GM19452 (cell line): ENCODE results near the gene ARHGAP9.

ENCODE experiments used
- ATAC-seq: cut with Tn5 transposase; IDR thresholded peaks from one replicate; pipeline ENCODE4 v1.9.1; 2021; ENCODE audit not compliant: unreplicated experiment

The ARHGAP9 gene

GRCh38 chr12:57473886-57474285 lies 5.8 kb downstream of the ARHGAP9 start:
- no peak for ATAC-seq

GRCh38 chr12:57473392-57473791 lies 6.3 kb downstream of the ARHGAP9 start:
- ATAC-seq = no peak

DNA sequence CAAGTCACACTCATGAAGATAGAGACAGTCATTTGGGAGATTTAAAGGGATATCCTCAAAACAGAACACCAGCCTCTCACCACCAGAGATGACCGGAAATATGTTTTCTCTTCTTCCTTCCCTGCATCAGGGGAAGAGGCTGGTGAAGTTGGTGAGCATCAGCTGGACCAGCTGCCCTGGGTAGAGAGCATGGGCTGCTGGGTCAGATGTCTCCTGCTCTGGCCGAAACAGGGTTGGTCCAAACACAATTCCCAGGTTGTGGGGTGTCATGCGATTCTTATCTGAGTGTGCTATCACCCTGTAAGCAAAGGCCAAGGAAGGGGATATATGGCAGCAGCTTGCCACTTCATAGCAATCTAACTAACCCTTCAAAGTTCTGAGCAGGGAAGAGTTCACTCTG lies 7.3 kb downstream of the ARHGAP9 start:
- ATAC-seq = no peak

DNA sequence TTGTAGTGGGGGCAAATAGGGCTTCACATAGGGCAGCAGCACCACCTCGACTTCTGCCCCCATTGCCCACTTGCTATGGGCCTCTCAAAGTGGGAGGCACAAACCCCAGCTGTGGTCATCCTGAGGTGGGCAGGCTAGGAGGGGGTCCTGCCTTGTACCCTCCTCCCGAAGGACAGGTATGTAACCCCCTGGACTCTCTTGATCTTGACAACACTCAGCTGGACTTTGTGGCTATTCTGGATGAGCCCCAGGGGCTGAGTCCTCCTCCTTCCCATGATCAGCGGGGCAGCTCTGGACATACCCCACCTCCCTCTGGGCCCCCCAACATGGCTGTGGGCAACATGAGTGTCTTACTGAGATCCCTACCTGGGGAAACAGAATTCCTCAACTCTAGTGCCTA lies 8.0 kb downstream of the ARHGAP9 start:
- ATAC-seq = no peak

DNA sequence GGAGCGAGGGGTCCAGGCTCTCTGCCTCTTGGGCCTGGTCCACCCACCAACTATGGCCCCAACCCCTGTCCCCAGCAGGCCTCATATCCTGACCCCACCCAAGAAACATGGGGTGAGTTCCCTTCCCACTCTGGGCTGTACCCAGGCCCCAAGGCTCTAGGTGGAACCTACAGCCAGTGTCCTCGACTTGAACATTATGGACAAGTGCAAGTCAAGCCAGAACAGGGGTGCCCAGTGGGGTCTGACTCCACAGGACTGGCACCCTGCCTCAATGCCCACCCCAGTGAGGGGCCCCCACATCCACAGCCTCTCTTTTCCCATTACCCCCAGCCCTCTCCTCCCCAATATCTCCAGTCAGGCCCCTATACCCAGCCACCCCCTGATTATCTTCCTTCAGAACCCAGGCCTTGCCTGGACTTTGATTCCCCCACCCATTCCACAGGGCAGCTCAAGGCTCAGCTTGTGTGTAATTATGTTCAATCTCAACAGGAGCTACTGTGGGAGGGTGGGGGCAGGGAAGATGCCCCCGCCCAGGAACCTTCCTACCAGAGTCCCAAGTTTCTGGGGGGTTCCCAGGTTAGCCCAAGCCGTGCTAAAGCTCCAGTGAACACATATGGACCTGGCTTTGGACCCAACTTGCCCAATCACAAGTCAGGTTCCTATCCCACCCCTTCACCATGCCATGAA lies 8.6 kb downstream of the ARHGAP9 start:
- no peak for ATAC-seq

DNA sequence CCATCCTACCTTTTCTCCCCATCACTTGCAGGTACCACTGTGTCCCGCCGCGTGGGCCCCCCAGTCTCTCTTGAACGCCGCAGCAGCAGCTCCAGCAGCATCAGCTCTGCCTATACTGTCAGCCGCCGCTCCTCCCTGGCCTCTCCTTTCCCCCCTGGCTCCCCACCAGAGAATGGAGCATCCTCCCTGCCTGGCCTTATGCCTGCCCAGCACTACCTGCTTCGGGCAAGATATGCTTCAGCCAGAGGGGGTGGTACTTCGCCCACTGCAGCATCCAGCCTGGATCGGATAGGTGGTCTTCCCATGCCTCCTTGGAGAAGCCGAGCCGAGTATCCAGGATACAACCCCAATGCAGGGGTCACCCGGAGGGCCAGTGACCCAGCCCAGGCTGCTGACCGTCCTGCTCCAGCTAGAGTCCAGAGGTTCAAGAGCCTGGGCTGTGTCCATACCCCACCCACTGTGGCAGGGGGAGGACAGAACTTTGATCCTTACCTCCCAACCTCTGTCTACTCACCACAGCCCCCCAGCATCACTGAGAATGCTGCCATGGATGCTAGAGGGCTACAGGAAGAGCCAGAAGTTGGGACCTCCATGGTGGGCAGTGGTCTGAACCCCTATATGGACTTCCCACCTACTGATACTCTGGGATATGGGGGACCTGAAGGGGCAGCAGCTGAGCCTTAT lies 9.2 kb downstream of the ARHGAP9 start:
- ATAC-seq = no peak

- ATAC-seq = no peak
Observed at GRCh38 chr12:57469296-57470164, 10.1 kb downstream of the ARHGAP9 start.

- no peak for ATAC-seq
Observed at GRCh38 chr12:57467915-57468314, 11.8 kb downstream of the ARHGAP9 start.

- ATAC-seq = no peak
Observed at GRCh38 chr12:57467212-57467874, 12.3 kb downstream of the ARHGAP9 start.

GRCh38 chr12:57465747-57466505 lies 13.7 kb downstream of the ARHGAP9 start:
- no peak for ATAC-seq

- ATAC-seq = no peak
Observed at GRCh38 chr12:57465030-57465746, 14.5 kb downstream of the ARHGAP9 start.

DNA sequence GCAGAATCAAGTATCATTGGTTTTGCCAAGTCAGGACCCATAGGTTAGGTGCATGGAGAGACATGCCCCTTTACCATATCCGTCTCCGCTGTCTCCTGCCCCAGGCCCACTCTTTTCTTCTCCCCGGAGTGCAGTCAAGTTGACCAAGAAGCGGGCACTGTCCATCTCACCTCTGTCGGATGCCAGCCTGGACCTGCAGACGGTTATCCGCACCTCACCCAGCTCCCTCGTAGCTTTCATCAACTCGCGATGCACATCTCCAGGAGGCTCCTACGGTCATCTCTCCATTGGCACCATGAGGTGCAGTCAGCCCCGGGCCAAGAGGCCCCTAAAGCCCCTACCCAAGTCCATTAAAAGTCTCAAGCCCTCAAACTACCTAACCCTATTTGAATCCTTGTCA lies 15.1 kb downstream of the ARHGAP9 start:
- ATAC-seq = no peak

DNA sequence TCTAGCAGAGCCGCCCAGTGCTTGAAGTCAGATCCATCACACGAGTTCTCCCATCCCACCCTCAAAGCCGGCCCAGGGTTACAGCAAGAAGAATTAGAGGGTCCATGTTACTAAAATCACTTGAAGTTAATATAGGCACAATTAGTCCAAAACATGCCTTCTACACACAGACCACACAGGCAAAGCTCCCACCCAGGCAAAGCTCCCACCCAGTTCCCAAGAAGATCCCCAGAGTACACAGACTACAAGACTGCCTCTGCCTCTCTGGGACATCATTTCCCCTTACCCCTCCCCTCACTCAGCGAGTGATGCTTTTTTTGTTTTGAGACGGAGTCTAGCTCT lies 16.8 kb downstream of the ARHGAP9 start:
- ATAC-seq = no peak

DNA sequence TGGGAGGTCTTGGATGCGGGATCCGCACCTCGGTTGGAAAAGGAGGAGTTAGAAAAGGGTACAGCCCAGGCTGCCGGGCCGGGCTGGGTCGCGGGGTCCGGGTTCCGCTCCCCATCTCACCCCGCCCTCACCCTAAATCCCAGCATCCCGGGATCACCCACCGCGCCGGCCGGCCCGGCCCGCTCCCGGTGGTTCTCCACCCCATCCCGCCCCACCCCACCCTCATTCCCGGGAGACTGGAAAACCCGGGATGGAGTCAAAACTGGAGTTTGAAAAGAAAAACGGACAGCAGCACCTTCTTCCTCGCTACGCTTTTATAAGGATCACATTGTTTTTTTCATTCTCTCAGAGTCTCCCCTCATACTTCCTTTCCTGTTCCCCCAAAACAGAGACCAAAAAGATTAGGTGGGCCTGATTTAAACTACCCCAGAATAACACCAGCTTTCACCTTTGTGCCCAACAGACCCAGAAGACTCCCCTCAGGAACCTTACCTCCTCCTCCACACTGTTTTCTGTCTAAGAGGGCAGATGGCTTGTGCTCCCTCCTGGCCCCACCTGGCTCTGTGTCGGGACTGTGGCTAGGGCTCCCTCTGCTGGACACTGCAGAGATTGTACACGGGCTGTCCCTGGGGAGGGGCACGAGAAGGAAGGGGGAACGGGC lies 17.3 kb downstream of the ARHGAP9 start:
- ATAC-seq = peak; percentile 73

DNA sequence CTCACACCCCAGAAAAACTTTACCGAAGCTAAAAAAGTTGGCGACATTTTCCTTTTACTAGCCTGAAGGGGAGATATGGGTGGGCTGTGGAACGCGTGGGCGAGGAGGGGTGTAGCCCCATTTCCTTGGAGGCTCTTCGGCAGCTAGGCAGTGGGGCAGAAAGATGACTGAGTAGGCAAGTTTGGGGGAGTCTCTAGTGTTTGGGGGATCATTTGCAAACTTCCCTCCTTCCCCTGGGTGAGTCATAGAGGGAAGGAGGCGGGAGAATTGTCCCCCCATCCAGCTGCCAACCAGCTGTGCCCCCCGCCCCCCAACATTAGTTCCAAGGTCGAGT lies 17.8 kb downstream of the ARHGAP9 start:
- no peak for ATAC-seq

DNA sequence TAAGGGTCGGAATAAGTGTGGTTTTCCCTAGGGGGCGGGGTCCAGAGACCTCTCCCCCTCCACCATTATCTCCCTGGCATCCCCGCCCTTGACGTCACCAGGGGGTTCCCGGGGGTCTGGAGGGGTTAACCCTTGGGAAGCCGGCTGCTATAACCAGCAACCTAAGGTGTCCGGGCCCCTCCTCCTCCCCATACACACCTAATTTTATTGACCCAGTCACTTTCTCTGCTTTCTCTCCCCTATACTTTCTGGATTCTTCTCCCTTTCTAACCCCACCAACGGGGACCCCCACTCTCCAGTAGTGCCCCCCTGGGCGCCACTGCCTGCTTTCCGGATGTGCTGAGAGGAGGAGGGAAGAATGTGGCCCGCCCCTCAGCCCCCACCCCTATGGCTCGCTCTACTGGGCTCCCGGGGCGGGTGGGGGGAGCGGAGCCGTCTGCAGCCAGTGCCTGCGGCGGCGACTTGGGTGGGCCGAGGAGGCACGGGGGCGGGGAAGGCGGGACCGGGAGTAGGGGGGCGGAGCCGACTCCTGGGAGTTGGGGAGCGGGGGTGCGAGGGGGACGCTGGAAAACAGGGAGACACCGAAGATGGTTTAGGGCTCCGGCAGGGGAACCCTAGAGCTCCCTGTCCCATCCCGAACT lies 18.3 kb downstream of the ARHGAP9 start:
- ATAC-seq = no peak

DNA sequence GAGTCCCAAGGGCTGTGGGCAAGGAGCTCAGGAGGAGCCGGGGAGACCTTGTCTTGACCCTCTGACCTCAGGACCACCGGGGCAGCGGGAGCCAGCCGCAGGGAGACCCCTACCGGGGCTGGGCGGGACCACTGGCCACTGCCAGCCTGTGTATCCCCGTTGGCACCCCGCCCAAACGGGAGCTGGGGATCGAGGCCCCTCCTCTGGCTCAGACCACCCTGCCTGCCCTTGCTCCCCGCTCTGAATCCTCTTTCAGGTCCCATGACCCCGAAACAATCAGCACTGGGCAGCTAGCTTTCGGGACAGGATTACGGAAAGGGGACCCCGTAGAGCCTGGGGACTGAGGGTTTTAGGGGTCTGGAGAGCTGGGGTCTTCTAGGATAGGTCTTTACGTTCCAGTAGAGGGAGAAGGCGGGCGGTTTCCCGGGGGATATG lies 18.8 kb downstream of the ARHGAP9 start:
- no peak for ATAC-seq

DNA sequence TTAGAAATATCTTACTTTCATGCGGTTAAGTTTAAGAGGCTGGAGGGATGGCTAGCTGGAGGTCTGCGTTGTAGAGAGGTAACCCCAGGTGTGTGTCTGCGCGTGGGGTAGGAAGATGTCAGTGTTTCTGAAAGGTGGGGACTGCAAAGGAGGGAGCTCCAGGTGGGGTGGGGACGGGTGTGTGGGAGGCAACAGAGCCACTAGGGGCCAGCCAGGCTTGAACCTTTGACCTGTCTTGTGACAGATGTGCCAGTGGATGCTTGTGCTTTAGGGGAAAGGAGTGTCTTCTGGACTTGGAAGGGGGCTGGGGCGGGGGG lies 19.2 kb downstream of the ARHGAP9 start:
- no peak for ATAC-seq

DNA sequence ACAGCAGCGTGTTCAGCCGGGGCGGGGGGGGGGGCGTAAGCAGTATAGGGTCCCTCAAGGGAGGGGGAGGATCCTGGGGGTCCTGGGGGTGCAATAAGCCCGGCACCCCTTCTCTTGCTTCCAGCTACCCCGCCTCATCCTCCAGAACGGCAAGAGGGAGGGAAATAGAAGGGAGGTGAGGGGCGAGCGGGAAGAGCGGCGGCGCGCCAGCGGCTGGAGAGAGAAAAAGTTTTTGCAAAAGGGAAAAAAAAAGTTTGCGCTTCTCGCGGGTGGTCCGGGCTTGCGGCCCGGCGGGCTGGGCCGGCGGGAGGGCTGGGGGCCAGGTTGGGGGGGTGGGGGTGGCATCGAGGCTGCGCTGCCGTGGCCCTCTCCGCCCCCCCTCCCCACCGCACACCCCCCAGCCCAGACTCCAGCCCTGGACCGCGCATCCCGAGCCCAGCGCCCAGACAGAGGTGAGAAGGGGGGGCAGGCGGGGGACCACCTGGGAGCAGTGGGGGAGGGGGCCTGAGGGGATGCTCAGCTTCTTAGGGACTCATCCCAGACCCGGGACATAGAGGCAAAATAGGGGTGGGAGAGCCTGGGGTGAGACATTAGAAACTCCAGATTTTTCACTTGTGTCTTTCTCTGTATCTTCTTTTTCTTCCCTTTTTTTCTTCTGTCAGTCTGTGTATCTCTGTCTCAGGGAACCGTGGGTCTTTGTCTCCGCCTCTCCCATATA lies 19.8 kb downstream of the ARHGAP9 start, which contains the start of gene GLI1:
Gene GLI1, plus strand, starts transcription at position 36 of the 718 bp plus-strand sequence. CDS start 3,907 bp downstream, outside the sequence.
- ATAC-seq = no peak
